ENCODE results near the gene EMC9.
"Not testable (repeated sequence)": the region's sequence is repeated elsewhere in the genome, so short reads cannot be mapped to it uniquely, and the experiment has no call there.

DNA sequence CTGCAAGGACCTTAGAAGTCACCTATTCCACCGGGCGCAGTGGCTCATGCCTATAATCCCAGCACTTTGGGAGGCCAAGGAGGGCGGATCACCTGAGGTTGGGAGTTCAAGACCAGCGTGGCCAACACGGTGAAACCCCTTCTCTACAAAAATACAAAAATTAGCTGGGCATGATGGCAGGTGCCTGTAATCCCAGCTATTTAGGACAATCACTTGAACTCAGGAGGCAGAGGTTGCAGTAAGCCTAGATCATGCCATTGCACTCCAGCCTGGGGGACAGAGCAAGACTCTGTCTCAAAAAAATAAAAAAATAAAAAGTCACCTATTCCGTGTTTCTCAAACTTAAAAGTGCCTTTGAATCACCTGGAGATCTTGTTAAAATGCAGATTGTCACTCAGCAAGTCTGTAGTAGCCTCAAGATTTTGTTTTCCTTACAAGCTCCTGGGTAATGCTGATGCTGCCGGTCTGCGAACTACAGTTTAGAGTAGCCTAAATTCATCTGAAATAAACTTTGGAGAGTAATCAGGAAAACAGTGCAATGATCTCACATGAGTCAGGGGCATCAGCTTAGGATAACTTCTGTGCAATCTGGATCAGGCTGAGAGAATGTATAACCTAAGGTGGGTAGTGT, 35.7 kb downstream of the EMC9 start:
- TF ChIP-seq, protein P1, sequence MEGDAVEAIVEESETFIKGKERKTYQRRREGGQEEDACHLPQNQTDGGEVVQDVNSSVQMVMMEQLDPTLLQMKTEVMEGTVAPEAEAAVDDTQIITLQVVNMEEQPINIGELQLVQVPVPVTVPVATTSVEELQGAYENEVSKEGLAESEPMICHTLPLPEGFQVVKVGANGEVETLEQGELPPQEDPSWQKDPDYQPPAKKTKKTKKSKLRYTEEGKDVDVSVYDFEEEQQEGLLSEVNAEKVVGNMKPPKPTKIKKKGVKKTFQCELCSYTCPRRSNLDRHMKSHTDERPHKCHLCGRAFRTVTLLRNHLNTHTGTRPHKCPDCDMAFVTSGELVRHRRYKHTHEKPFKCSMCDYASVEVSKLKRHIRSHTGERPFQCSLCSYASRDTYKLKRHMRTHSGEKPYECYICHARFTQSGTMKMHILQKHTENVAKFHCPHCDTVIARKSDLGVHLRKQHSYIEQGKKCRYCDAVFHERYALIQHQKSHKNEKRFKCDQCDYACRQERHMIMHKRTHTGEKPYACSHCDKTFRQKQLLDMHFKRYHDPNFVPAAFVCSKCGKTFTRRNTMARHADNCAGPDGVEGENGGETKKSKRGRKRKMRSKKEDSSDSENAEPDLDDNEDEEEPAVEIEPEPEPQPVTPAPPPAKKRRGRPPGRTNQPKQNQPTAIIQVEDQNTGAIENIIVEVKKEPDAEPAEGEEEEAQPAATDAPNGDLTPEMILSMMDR (IDR thresholded peaks at IDR 0.05): not testable (repeated sequence)
- TF ChIP-seq POLR2AphosphoS5 (IDR thresholded peaks at IDR 0.05); EP300 (IDR thresholded peaks at IDR 0.05); POLR2A (IDR thresholded peaks at IDR 0.05; ENCODE audit: low read depth): not testable (repeated sequence)
